GM18499 (cell line): Measurements from ENCODE around the gene LRMDA.

Source experiments
- ATAC-seq: cut with Tn5 transposase; IDR thresholded peaks from one replicate; pipeline ENCODE4 v1.9.1; 2021; ENCODE audit warnings: moderate number of reproducible peaks; ENCODE audit not compliant: insufficient read depth, unreplicated experiment

LRMDA gene

GRCh38 chr10:75954486-75954885, 523.1 kb downstream of the LRMDA start:
- no peak for ATAC-seq

- ATAC-seq: no peak
Measured at GRCh38 chr10:75955973-75956502, 524.6 kb downstream of the LRMDA start.

- ATAC-seq: no peak
Measured at GRCh38 chr10:75956624-75957023, 525.2 kb downstream of the LRMDA start.

- ATAC-seq: no peak
Measured at GRCh38 chr10:75957314-75958120, 526.1 kb downstream of the LRMDA start.

GRCh38 chr10:75959209-75959608, 527.8 kb downstream of the LRMDA start:
- no peak for ATAC-seq

GRCh38 chr10:75959912-75960311, 528.5 kb downstream of the LRMDA start:
- no peak for ATAC-seq

GRCh38 chr10:75962395-75963061, 531.1 kb downstream of the LRMDA start:
- no peak for ATAC-seq

- no peak for ATAC-seq
Measured at GRCh38 chr10:75967491-75967890, 536.1 kb downstream of the LRMDA start.

- ATAC-seq: no peak
Measured at GRCh38 chr10:75969031-75969430, 537.6 kb downstream of the LRMDA start.

- no peak for ATAC-seq
Measured at GRCh38 chr10:75971402-75972211, 540.2 kb downstream of the LRMDA start.

- ATAC-seq: no peak
Measured at GRCh38 chr10:75972491-75973276, 541.3 kb downstream of the LRMDA start.

GRCh38 chr10:75974080-75974479, 542.7 kb downstream of the LRMDA start:
- no peak for ATAC-seq

GRCh38 chr10:75976681-75977080, 545.3 kb downstream of the LRMDA start:
- ATAC-seq: no peak

- no peak for ATAC-seq
Measured at GRCh38 chr10:75977139-75977538, 545.7 kb downstream of the LRMDA start.

GRCh38 chr10:75978213-75978612, 546.8 kb downstream of the LRMDA start:
- ATAC-seq: no peak

- ATAC-seq: no peak
Measured at GRCh38 chr10:75980419-75981002, 549.1 kb downstream of the LRMDA start.

- no peak for ATAC-seq
Measured at GRCh38 chr10:75982611-75983369, 551.4 kb downstream of the LRMDA start.

- no peak for ATAC-seq
Measured at GRCh38 chr10:75984067-75984466, 552.6 kb downstream of the LRMDA start.

GRCh38 chr10:75987616-75988015, 556.2 kb downstream of the LRMDA start:
- no peak for ATAC-seq
